HEK293T (cell line): Measurements from ENCODE around the gene TMCO4.

Experiments
- CTCF ChIA-PET: fragments of 350-600 bp; formaldehyde crosslinking; extraction: SDS; loops from one replicate; lab custom pipeline; 2021; ENCODE audit warnings: antibody characterized with exemption, inconsistent platforms; lab: Yijun Ruan, JAX
- POLR2A ChIA-PET: fragments of 350-600 bp; formaldehyde crosslinking; extraction: SDS; loops from one replicate; lab custom pipeline; 2020; ENCODE audit warnings: antibody characterized with exemption, inconsistent platforms; lab: Yijun Ruan, JAX
- DNase-seq: peaks from one replicate; pipeline ENCODE4 v3.0.0; 2012; ENCODE audit warnings: mixed read lengths; ENCODE audit errors: extremely low spot score
- ARNT ChIP-seq: fragments of 450-650 bp; IDR thresholded peaks from 2 replicates; pipeline ENCODE4 v1.6.1; 2017; ENCODE audit warnings: mild to moderate bottlenecking
- BHLHE40 ChIP-seq: fragments of 450-650 bp; IDR thresholded peaks from 2 replicates; pipeline ENCODE4 v1.6.1; 2016; ENCODE audit warnings: mild to moderate bottlenecking, moderate library complexity, borderline replicate concordance
- CTBP1 ChIP-seq: fragments of 450-650 bp; IDR thresholded peaks from 2 replicates; pipeline ENCODE4 v1.6.1; 2016; ENCODE audit warnings: borderline replicate concordance
- ELF4 ChIP-seq: fragments of 450-650 bp; IDR thresholded peaks from 2 replicates; pipeline ENCODE4 v1.6.1; 2017; ENCODE audit warnings: antibody characterized with exemption
- FOXA1 ChIP-seq: fragments of 450-650 bp; IDR thresholded peaks from 2 replicates; pipeline ENCODE4 v1.6.1; 2016; ENCODE audit warnings: mild to moderate bottlenecking
- FOXK2 ChIP-seq: fragments of 450-650 bp; IDR thresholded peaks from 2 replicates; pipeline ENCODE4 v1.6.1; 2016; ENCODE audit warnings: mild to moderate bottlenecking
- FOXM1 ChIP-seq: fragments of 450-650 bp; IDR thresholded peaks from 2 replicates; pipeline ENCODE4 v1.6.1; 2017; ENCODE audit warnings: mild to moderate bottlenecking, borderline replicate concordance
- HDGF ChIP-seq: fragments of 450-650 bp; IDR thresholded peaks from 2 replicates; pipeline ENCODE4 v1.6.1; 2017; ENCODE audit warnings: antibody characterized with exemption, borderline replicate concordance
- L3MBTL2 ChIP-seq: fragments of 450-650 bp; conservative IDR thresholded peaks from 2 replicates; pipeline ENCODE4 v1.6.1; 2016; ENCODE audit warnings: mild to moderate bottlenecking
- LEF1 ChIP-seq: fragments of 450-650 bp; IDR thresholded peaks from 2 replicates; pipeline ENCODE4 v1.6.1; 2017; ENCODE audit warnings: mild to moderate bottlenecking, borderline replicate concordance
- NFRKB ChIP-seq: fragments of 450-650 bp; IDR thresholded peaks from 2 replicates; pipeline ENCODE4 v1.6.1; 2016; ENCODE audit warnings: mild to moderate bottlenecking, moderate library complexity
- SP1 ChIP-seq: fragments of 450-650 bp; IDR thresholded peaks from 2 replicates; pipeline ENCODE4 v1.6.1; 2017
- SUZ12 ChIP-seq: fragments of 450-650 bp; IDR thresholded peaks from 2 replicates; pipeline ENCODE4 v1.6.1; 2016; ENCODE audit warnings: mild to moderate bottlenecking
- TARDBP ChIP-seq: fragments of 450-650 bp; IDR thresholded peaks from 2 replicates; pipeline ENCODE4 v1.6.1; 2016
- ZNF384 ChIP-seq: fragments of 450-650 bp; IDR thresholded peaks from 2 replicates; pipeline ENCODE4 v1.6.1; 2016
- TF ChIP-seq, protein P1 (sequence below): fragments of 450-650 bp; IDR thresholded peaks from 2 replicates; pipeline ENCODE4 v1.6.1; 2016

The TMCO4 gene

GRCh38 chr1:19750101-19750881 is 49.4 kb downstream of the TMCO4 start:
- TF ChIP-seq ZNF384 (no peak), CTBP1 (no peak), ARNT (no peak), SUZ12 (no peak), TARDBP (no peak), ELF4 (no peak), HDGF (no peak), FOXA1 (no peak), L3MBTL2 (no peak), SP1 (no peak), FOXM1 (no peak), FOXK2 (no peak), LEF1 (no peak), NFRKB (no peak), BHLHE40 (no peak)
- TF ChIP-seq, protein P1, sequence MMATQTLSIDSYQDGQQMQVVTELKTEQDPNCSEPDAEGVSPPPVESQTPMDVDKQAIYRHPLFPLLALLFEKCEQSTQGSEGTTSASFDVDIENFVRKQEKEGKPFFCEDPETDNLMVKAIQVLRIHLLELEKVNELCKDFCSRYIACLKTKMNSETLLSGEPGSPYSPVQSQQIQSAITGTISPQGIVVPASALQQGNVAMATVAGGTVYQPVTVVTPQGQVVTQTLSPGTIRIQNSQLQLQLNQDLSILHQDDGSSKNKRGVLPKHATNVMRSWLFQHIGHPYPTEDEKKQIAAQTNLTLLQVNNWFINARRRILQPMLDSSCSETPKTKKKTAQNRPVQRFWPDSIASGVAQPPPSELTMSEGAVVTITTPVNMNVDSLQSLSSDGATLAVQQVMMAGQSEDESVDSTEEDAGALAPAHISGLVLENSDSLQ, result no peak
- POLR2A ChIA-PET, result no interaction called here
- CTCF ChIA-PET, result no interaction called here
- no peak for DNase-seq

DNA sequence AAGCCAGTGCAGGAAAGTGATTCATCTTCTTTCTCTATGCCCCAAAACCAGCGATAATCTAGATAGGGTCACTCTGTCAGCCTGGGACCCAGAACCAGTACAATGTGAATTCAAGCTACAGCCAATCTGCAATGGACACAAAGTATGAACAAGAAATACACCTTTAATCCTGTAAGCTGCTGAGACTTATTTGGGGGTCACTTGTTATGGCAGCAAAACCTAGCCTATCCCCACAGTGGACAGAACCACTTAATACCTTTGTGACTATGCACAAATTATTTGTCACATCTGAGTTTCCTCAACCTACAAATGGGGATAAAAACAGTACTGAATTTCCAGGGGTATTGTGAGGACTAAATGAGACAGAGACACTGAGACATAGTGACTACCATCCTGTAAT is 50.0 kb downstream of the TMCO4 start:
- TF ChIP-seq FOXA1, result no peak
- no peak for TF ChIP-seq SUZ12
- no peak for TF ChIP-seq TARDBP
- TF ChIP-seq ZNF384, result no peak
- TF ChIP-seq BHLHE40, result no peak
- TF ChIP-seq CTBP1, result no peak
- TF ChIP-seq HDGF, result no peak
- TF ChIP-seq, protein P1, result no peak
- no peak for TF ChIP-seq FOXK2
- TF ChIP-seq LEF1, result no peak
- no peak for TF ChIP-seq ARNT
- TF ChIP-seq SP1, result no peak
- TF ChIP-seq ELF4, result no peak
- no peak for TF ChIP-seq L3MBTL2
- no peak for TF ChIP-seq NFRKB
- TF ChIP-seq FOXM1, result no peak
- DNase-seq, result no peak
- POLR2A ChIA-PET, result no interaction called here
- CTCF ChIA-PET, result no interaction called here

- ChIA-PET CTCF (no interaction called here), POLR2A (no interaction called here)
- TF ChIP-seq CTBP1 (no peak), FOXA1 (no peak), SP1 (no peak), NFRKB (no peak)
- DNase-seq, result no peak
These were observed 52.0 kb downstream of the TMCO4 start for GRCh38 chr1:19747761-19748160.

- TF ChIP-seq ZNF384 (no peak), L3MBTL2 (no peak)
- TF ChIP-seq, protein P1, result no peak
- no peak for DNase-seq
- ChIA-PET CTCF (interaction anchor here (0.6 kb wide), 1 partner anchor 29 kb away, joined by 3 read pairs; no protein-coding TSS in a partner anchor), POLR2A (no interaction called here)
These were observed 54.8 kb downstream of the TMCO4 start for GRCh38 chr1:19744886-19745285.

DNA sequence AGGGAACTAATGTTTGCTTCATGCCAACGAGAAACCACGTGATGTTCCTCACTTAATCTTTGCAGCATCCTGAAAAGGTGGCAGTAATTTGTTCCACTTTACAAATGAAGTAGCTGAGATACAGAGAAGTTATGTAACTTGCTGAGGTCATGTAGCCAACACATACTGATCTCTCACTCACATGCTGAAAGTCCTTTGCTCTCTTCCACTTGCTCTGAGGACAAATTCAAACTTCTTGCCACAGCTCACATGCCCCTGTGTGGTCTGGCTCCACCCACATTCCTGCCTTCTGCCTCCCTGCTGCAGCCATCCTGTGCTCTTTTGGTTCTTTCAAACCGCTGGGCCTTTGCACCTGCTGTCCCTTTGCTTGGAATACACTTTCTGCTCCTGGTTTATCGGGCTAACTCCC is 55.4 kb downstream of the TMCO4 start:
- ChIA-PET POLR2A (no interaction called here), CTCF (no interaction called here)
- no peak for TF ChIP-seq HDGF
- TF ChIP-seq ARNT, result no peak
- no peak for TF ChIP-seq ZNF384
- no peak for TF ChIP-seq BHLHE40
- no peak for TF ChIP-seq CTBP1
- no peak for TF ChIP-seq SUZ12
- no peak for TF ChIP-seq FOXK2
- TF ChIP-seq FOXA1, result no peak
- TF ChIP-seq TARDBP, result no peak
- no peak for TF ChIP-seq LEF1
- TF ChIP-seq NFRKB, result no peak
- TF ChIP-seq ELF4, result no peak
- TF ChIP-seq, protein P1, result no peak
- no peak for TF ChIP-seq L3MBTL2
- TF ChIP-seq SP1, result no peak
- no peak for TF ChIP-seq FOXM1

DNA sequence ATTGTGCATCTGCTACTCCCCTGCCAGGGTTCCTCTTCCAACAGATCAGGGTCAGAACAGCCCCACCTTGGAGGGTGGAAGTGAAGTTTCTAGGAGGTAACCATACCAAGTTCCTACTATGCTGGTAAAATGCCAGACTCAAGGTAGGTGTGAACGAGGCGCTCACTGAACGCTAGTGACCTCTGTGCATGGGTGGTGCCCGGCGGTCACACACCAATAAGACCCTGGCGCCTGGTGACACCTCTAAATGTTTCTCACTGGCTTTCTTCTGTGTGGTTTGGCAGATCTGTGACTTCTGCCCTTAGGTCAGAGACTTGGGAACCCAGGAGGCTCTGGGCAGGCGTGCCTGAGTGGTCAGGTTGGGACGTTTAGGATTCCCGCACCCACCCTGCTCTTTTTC is 55.9 kb downstream of the TMCO4 start:
- ChIA-PET POLR2A (no interaction called here), CTCF (interaction anchor here (0.6 kb wide), 1 partner anchor 25 kb away, joined by 3 read pairs; no protein-coding TSS in a partner anchor)
- no peak for DNase-seq
- TF ChIP-seq ARNT, result no peak
- TF ChIP-seq FOXA1, result no peak
- TF ChIP-seq FOXM1, result no peak
- no peak for TF ChIP-seq CTBP1
- TF ChIP-seq HDGF, result no peak
- no peak for TF ChIP-seq BHLHE40

More for the DNA sequence above, 55.4 kb downstream of the TMCO4 start:
- DNase-seq, result no peak
